HEK293T (cell line): ENCODE data around the gene TMEM33.
"Not testable (repeated sequence)": the region's sequence is repeated elsewhere in the genome, so short reads cannot be mapped to it uniquely, and the experiment has no call there.

Source experiments
- BHLHE40 ChIP-seq: fragments of 450-650 bp; IDR thresholded peaks from 2 replicates; pipeline ENCODE4 v1.6.1; 2016; ENCODE audit warnings: mild to moderate bottlenecking, moderate library complexity, borderline replicate concordance
- FOXA1 ChIP-seq: fragments of 450-650 bp; IDR thresholded peaks from 2 replicates; pipeline ENCODE4 v1.6.1; 2016; ENCODE audit warnings: mild to moderate bottlenecking
- FOXM1 ChIP-seq: fragments of 450-650 bp; IDR thresholded peaks from 2 replicates; pipeline ENCODE4 v1.6.1; 2017; ENCODE audit warnings: mild to moderate bottlenecking, borderline replicate concordance
- PKNOX1 ChIP-seq: fragments of 450-650 bp; IDR thresholded peaks from 2 replicates; pipeline ENCODE4 v1.6.1; 2016
- SP1 ChIP-seq: fragments of 450-650 bp; IDR thresholded peaks from 2 replicates; pipeline ENCODE4 v1.6.1; 2017
- SUZ12 ChIP-seq: fragments of 450-650 bp; IDR thresholded peaks from 2 replicates; pipeline ENCODE4 v1.6.1; 2016; ENCODE audit warnings: mild to moderate bottlenecking
- ZNF384 ChIP-seq: fragments of 450-650 bp; IDR thresholded peaks from 2 replicates; pipeline ENCODE4 v1.6.1; 2016

- not testable (repeated sequence) for TF ChIP-seq ZNF384, FOXM1, BHLHE40, SP1, SUZ12, FOXA1, PKNOX1
Observed at GRCh38 chr4:41920416-41920815, 14.8 kb upstream of the TMEM33 start.
